CD14-positive monocyte (primary cell): ENCODE results near the gene ANKRD28. TPM values are rescaled to one million over a fixed set of nuclear protein-coding genes. Genes with fewer than 3 reads are reported as not detected.

Source experiments
- DNase-seq, 3 donors: peaks; one replicate each; pipeline ENCODE4 v3.0.0-alpha.2; 2011 to 2022
- H2AFZ ChIP-seq: 2 replicates; pipeline ENCODE4 v1.6.0; 2012; ENCODE audit warnings: mild to moderate bottlenecking, low read depth, low read length, inconsistent platforms; ENCODE audit not compliant: insufficient read depth, poor library complexity, severe bottlenecking
- H3K27ac ChIP-seq, 2 donors: 1 replicate in 1 of 2; 2 replicates in 1 of 2; pipeline ENCODE4 v1.5.1; 2012 to 2013; ENCODE audit warnings: low read length in 2 of 2, control low read depth in 1 of 2, inconsistent platforms in 1 of 2, low read depth in 1 of 2, mild to moderate bottlenecking in 1 of 2
- H3K27me3 ChIP-seq, 2 donors: one replicate each; pipeline versions ENCODE4 v1.6.0 to v1.6.1; 2011 to 2013; ENCODE audit warnings: low read length in 2 of 2; ENCODE audit not compliant: control insufficient read depth in 2 of 2, insufficient read depth in 2 of 2
- H3K36me3 ChIP-seq, 2 donors: replicated peaks in 1 of 2; 1 replicate in 1 of 2; 2 replicates in 1 of 2; pipeline versions ENCODE4 v1.5.1 to v1.6.1; 2012 to 2013; ENCODE audit warnings: low read length in 2 of 2, control low read depth in 1 of 2, inconsistent platforms in 1 of 2, mild to moderate bottlenecking in 1 of 2; ENCODE audit not compliant: insufficient read depth in 2 of 2, control insufficient read depth in 1 of 2
- H3K4me1 ChIP-seq, 2 donors: 1 replicate in 1 of 2; 2 replicates in 1 of 2; pipeline versions ENCODE4 v1.5.1 to v1.6.1; 2012 to 2013; ENCODE audit warnings: low read length in 2 of 2, control low read depth in 1 of 2, inconsistent platforms in 1 of 2, mild to moderate bottlenecking in 1 of 2, moderate library complexity in 1 of 2; ENCODE audit not compliant: insufficient read depth in 2 of 2, control insufficient read depth in 1 of 2
- H3K4me2 ChIP-seq: replicated peaks from 2 replicates; pipeline ENCODE3; 2012; ENCODE audit warnings: low read length, moderate library complexity, mild to moderate bottlenecking; ENCODE audit not compliant: poor library complexity, severe bottlenecking; ENCODE audit errors: extremely low read depth
- H3K4me3 ChIP-seq, 3 experiments: fragments of 200-600 bp in 1 of 3; sonication (generic) in 1 of 3; replicated peaks in 1 of 3; 1 replicate in 2 of 3; 2 replicates in 1 of 3; pipeline ENCODE4 v1.5.1; 2011 to 2013; ENCODE audit warnings: low read length in 3 of 3, mild to moderate bottlenecking in 3 of 3, control low read depth in 2 of 3, low read depth in 2 of 3, inconsistent platforms in 1 of 3, moderate library complexity in 1 of 3
- H3K79me2 ChIP-seq: 2 replicates; pipeline ENCODE4 v1.6.0; 2012; ENCODE audit warnings: mild to moderate bottlenecking, control low read depth, inconsistent platforms, low read length, moderate library complexity; ENCODE audit not compliant: insufficient read depth
- H3K9ac ChIP-seq: 2 replicates; pipeline ENCODE4 v1.6.0; 2017; ENCODE audit warnings: low read length, mild to moderate bottlenecking; ENCODE audit not compliant: insufficient read depth, poor library complexity, severe bottlenecking
- H3K9me3 ChIP-seq, 2 donors: replicated peaks in 1 of 2; 1 replicate in 1 of 2; 2 replicates in 1 of 2; pipeline versions ENCODE4 v1.5.1 to v1.6.1; 2012 to 2013; ENCODE audit warnings: low read length in 2 of 2, control low read depth in 1 of 2; ENCODE audit not compliant: control insufficient read depth in 1 of 2, insufficient read depth in 1 of 2
- H4K20me1 ChIP-seq: 2 replicates; pipeline ENCODE4 v1.6.0; 2012; ENCODE audit warnings: mild to moderate bottlenecking, low read length, control low read depth, moderate library complexity; ENCODE audit not compliant: insufficient read depth
- H3K27ac Mint-ChIP-seq, 7 donors: one replicate each; pipeline ENCODE4 v1.8.0; 2020; ENCODE audit warnings: mild to moderate bottlenecking in 7 of 7, mixed read lengths in 7 of 7, moderate library complexity in 6 of 7, inconsistent platforms in 2 of 7
- H3K27me3 Mint-ChIP-seq, 3 donors: one replicate each; pipeline ENCODE4 v1.8.0; 2021 to 2022; ENCODE audit warnings: low read depth in 3 of 3, mild to moderate bottlenecking in 3 of 3, mixed read lengths in 3 of 3, moderate library complexity in 3 of 3, inconsistent platforms in 1 of 3
- H3K36me3 Mint-ChIP-seq, 2 donors: one replicate each; pipeline ENCODE4 v1.8.0; 2020; ENCODE audit warnings: mixed read lengths in 2 of 2, inconsistent platforms in 1 of 2, mild to moderate bottlenecking in 1 of 2
- H3K4me1 Mint-ChIP-seq: one replicate; pipeline ENCODE4 v1.8.0; 2020; ENCODE audit warnings: mild to moderate bottlenecking, mixed read lengths
- H3K4me3 Mint-ChIP-seq, 2 donors: one replicate each; pipeline ENCODE4 v1.8.0; 2020; ENCODE audit warnings: mild to moderate bottlenecking in 2 of 2, mixed read lengths in 2 of 2, moderate library complexity in 1 of 2
- H3K9me3 Mint-ChIP-seq, 7 donors: one replicate each; pipeline ENCODE4 v1.8.0; 2020 to 2022; ENCODE audit warnings: mixed read lengths in 7 of 7, mild to moderate bottlenecking in 6 of 7, moderate library complexity in 6 of 7, inconsistent platforms in 2 of 7
- CTCF ChIP-seq: fragments of 200-600 bp; IDR thresholded peaks from one replicate; pipeline ENCODE4 v1.8.0; 2022; ENCODE audit warnings: antibody characterized with exemption, mild to moderate bottlenecking
- WGBS: methylation state at CpG from one replicate; pipeline ENCODE4 v1.1.5; 2013; ENCODE audit warnings: missing lambda C conversion rate; ENCODE audit not compliant: insufficient coverage; 5-methylcytosine and 5-hydroxymethylcytosine counted together
- intact Hi-C, 2 donors: fragments of 100-400 bp; cut with micrococcal nuclease; formaldehyde crosslinking; loops; one replicate each; pipeline versions ENCODE4 v1.15.0 to v1.15.1; 2023
- polyA plus RNA-seq, 3 donors: library from polyadenylated mRNA; depleted of rRNA in 1 of 3; unstranded in 2 of 3; stranded (reverse) in 1 of 3; fragments of 300-500 nt in 2 of 3; fragments of >200 nt in 1 of 3; fragmentation: Illumina TruSeq in 2 of 3; gene quantifications; 1 replicate in 2 of 3; 2 replicates in 1 of 3; pipeline ENCODE4 v1.2.3, GENCODE V29; 2012 to 2021

ANKRD28 gene
- polyA plus RNA-seq, 3 donors, result 5.9 to 11.5 (median 7.9) TPM

- peaks cover 6% of the 10 kb centered on the region for H3K79me2 ChIP-seq
- peaks cover 20 to 39% of the 10 kb centered on the region in 2 donors for H3K4me1 ChIP-seq
- H3K9ac ChIP-seq, result peak overlapping the region; percentile 53
- H3K4me3 ChIP-seq, result peak overlapping the region in 1 of 3 experiments; percentile 39
- H3K9me3 Mint-ChIP-seq, result no peaks in the 10 kb centered on the region
- peak overlapping the region; percentile 85 to 97 (median 93) for H3K27ac Mint-ChIP-seq
- intact Hi-C loops, result loop anchor here in 1 of 2 donors (10.0 kb wide), 1 partner anchor 121 kb away; no protein-coding TSS in a partner anchor
- no peaks in the 10 kb centered on the region for H4K20me1 ChIP-seq
- peaks cover 44% of the 10 kb centered on the region for H3K4me1 Mint-ChIP-seq
- H3K27ac ChIP-seq, result peak overlapping the region in 1 of 2 donors; percentile 90
- no CpG with 5 or more reads among the region's 7 CpGs for WGBS
- no peaks in the 10 kb centered on the region for H3K27me3 ChIP-seq
- peak overlapping the region in 1 of 2 donors; percentile 30 for H3K4me3 Mint-ChIP-seq
- no peaks in the 10 kb centered on the region for H3K36me3 ChIP-seq
- H3K27me3 Mint-ChIP-seq, result peaks cover 0 to 5% (median 0%) of the 10 kb centered on the region in 3 donors
- peak overlapping the region; percentile 42 for H3K4me2 ChIP-seq
- no peak for TF ChIP-seq CTCF
- DNase-seq, result peak; percentile 87 to 97 (median 97)
- no peaks in the 10 kb centered on the region for H3K9me3 ChIP-seq
- peaks cover 2 to 3% of the 10 kb centered on the region in 2 donors for H3K36me3 Mint-ChIP-seq
- H2AFZ ChIP-seq, result no peak overlapping the region
Measured at GRCh38 chr3:15805756-15806266, 8.0 kb upstream of the ANKRD28 start.

GRCh38 chr3:15804553-15805095, 6.8 kb upstream of the ANKRD28 start:
- Histone ChIP-seq H4K20me1 (no peaks in the 10 kb centered on the region), H3K4me3 (no peak overlapping the region), H3K27ac (peak overlapping the region in 1 of 2 donors; percentile 90), H3K9ac (peak overlapping the region; percentile 53), H2AFZ (no peak overlapping the region), H3K27me3 (no peaks in the 10 kb centered on the region), H3K4me2 (no peak overlapping the region), H3K79me2 (peaks cover 9% of the 10 kb centered on the region), H3K9me3 (no peaks in the 10 kb centered on the region), H3K36me3 (no peaks in the 10 kb centered on the region), H3K4me1 (peaks cover 20 to 39% of the 10 kb centered on the region in 2 donors)
- 67% methylated on average over 1 of the region's 4 CpGs for WGBS
- Mint-ChIP-seq H3K27ac (peak overlapping the region; percentile 61 to 97 (median 93)), H3K9me3 (no peaks in the 10 kb centered on the region), H3K27me3 (peaks cover 0 to 2% (median 0%) of the 10 kb centered on the region in 3 donors), H3K36me3 (peaks cover 2 to 3% of the 10 kb centered on the region in 2 donors), H3K4me1 (peaks cover 50% of the 10 kb centered on the region), H3K4me3 (no peak overlapping the region)
- TF ChIP-seq CTCF, result no peak
- intact Hi-C loops, result loop anchor here in 1 of 2 donors (10.0 kb wide), 1 partner anchor 120 kb away; no protein-coding TSS in a partner anchor
- DNase-seq, result peak in 1 of 3 donors; percentile 4
